Hepatocyte (in vitro differentiated cells): Measurements from ENCODE around the gene GRAP2. TPM values are rescaled to one million over a fixed set of nuclear protein-coding genes. Genes with fewer than 3 reads are reported as not detected.

ENCODE experiments used
- DNase-seq: peaks from one replicate; pipeline ENCODE4 v3.0.0-alpha.2; 2016; ENCODE audit warnings: low spot score
- H2AFZ ChIP-seq: fragments of 200-600 bp; sonication (generic); 2 replicates; pipeline ENCODE4 v1.6.0; 2016; ENCODE audit warnings: antibody characterized with exemption, mild to moderate bottlenecking
- H3K27ac ChIP-seq: fragments of 200-600 bp; sonication (generic); 2 replicates; pipeline ENCODE4 v1.5.1; 2016; ENCODE audit warnings: mild to moderate bottlenecking
- H3K27me3 ChIP-seq: fragments of 200-600 bp; sonication (generic); 2 replicates; pipeline ENCODE4 v1.6.1; 2016
- H3K36me3 ChIP-seq: fragments of 200-600 bp; sonication (generic); replicated peaks from 2 replicates; pipeline ENCODE4 v1.5.1; 2016; ENCODE audit warnings: low read depth; ENCODE audit not compliant: insufficient read depth
- H3K4me1 ChIP-seq: fragments of 200-600 bp; sonication (generic); 2 replicates; pipeline ENCODE4 v1.5.1; 2016; ENCODE audit warnings: mild to moderate bottlenecking, moderate library complexity; ENCODE audit not compliant: insufficient read depth
- H3K4me2 ChIP-seq: fragments of 200-600 bp; sonication (generic); 2 replicates; pipeline ENCODE4 v1.6.0; 2016
- H3K4me3 ChIP-seq: fragments of 200-600 bp; sonication (generic); 2 replicates; pipeline ENCODE4 v1.5.1; 2016; ENCODE audit warnings: mild to moderate bottlenecking
- H3K79me2 ChIP-seq: fragments of 200-600 bp; sonication (generic); 2 replicates; pipeline ENCODE4 v1.6.0; 2017; ENCODE audit warnings: mild to moderate bottlenecking
- H3K9me2 ChIP-seq: fragments of 200-600 bp; sonication (generic); replicated peaks from 2 replicates; pipeline ENCODE4 v1.6.0; 2017; ENCODE audit warnings: mild to moderate bottlenecking; ENCODE audit not compliant: insufficient read depth
- H3K9me3 ChIP-seq: fragments of 200-600 bp; sonication (generic); 2 replicates; pipeline ENCODE4 v1.5.1; 2016; ENCODE audit warnings: low read depth, mild to moderate bottlenecking
- H4K20me1 ChIP-seq: fragments of 200-600 bp; sonication (generic); 2 replicates; pipeline ENCODE4 v1.6.0; 2016; ENCODE audit warnings: mild to moderate bottlenecking; ENCODE audit not compliant: insufficient read depth, poor library complexity, severe bottlenecking
- CTCF ChIP-seq: fragments of 200-600 bp; sonication (generic); IDR thresholded peaks from 2 replicates; pipeline ENCODE4 v1.5.1; 2016; ENCODE audit warnings: antibody characterized with exemption, mild to moderate bottlenecking; ENCODE audit not compliant: poor library complexity
- EZH2 ChIP-seq: fragments of 200-600 bp; sonication (generic); IDR thresholded peaks from 2 replicates; pipeline ENCODE4 v1.6.1; 2016; ENCODE audit warnings: antibody characterized with exemption, mild to moderate bottlenecking, borderline replicate concordance
- EZH2phosphoT487 ChIP-seq: fragments of 200-600 bp; sonication (generic); IDR thresholded peaks from one replicate; pipeline ENCODE4 v1.6.1; 2018; ENCODE audit warnings: antibody characterized with exemption, mild to moderate bottlenecking, low read depth, moderate library complexity; ENCODE audit not compliant: unreplicated experiment, severe bottlenecking
- WGBS: methylation state at CpG from one replicate; pipeline ENCODE4 v1.1.6; 2016; ENCODE audit warnings: low lambda C conversion rate; ENCODE audit errors: missing lambda C conversion rate; 5-methylcytosine and 5-hydroxymethylcytosine counted together
- polyA plus RNA-seq: library from polyadenylated mRNA; unstranded; fragments of >200 nt; fragmentation: Nextera tagmentation; extraction: Ambion mirVana; gene quantifications from 2 replicates; pipeline ENCODE4 v1.2.1, GENCODE V29; 2016
- total RNA-seq: library from RNA; depleted of rRNA; stranded (reverse); fragments of >200 nt; gene quantifications from 2 replicates; pipeline ENCODE4 v1.2.3, GENCODE V29; 2014

The GRAP2 gene
- total and polyA plus RNA-seq, 2 experiments from 2014 or later: 0.51 TPM; not detected in 1

GRCh38 chr22:39936523-39937145 is 35.8 kb downstream of the GRAP2 start:
- Histone ChIP-seq H3K79me2 (no peaks in the 10 kb centered on the region), H3K9me2 (no peaks in the 10 kb centered on the region), H3K27me3 (peaks cover 37% of the 10 kb centered on the region), H3K4me1 (no peaks in the 10 kb centered on the region), H2AFZ (no peak overlapping the region), H3K4me2 (no peak overlapping the region), H3K27ac (no peak overlapping the region), H3K9me3 (no peaks in the 10 kb centered on the region), H3K4me3 (no peak overlapping the region), H3K36me3 (no peaks in the 10 kb centered on the region), H4K20me1 (no peaks in the 10 kb centered on the region)
- WGBS: 82% methylated on average over 6 of the region's 6 CpGs
- TF ChIP-seq EZH2 (no peak), EZH2phosphoT487 (no peak), CTCF (no peak)
- no peak for DNase-seq

GRCh38 chr22:39937906-39938305 is 37.0 kb downstream of the GRAP2 start:
- Histone ChIP-seq H3K27me3 (peaks cover 32% of the 10 kb centered on the region), H3K36me3 (no peaks in the 10 kb centered on the region), H3K9me2 (no peaks in the 10 kb centered on the region), H3K4me3 (no peak overlapping the region), H4K20me1 (no peaks in the 10 kb centered on the region), H3K4me2 (no peak overlapping the region), H3K27ac (no peak overlapping the region), H3K79me2 (no peaks in the 10 kb centered on the region), H3K9me3 (no peaks in the 10 kb centered on the region), H2AFZ (no peak overlapping the region), H3K4me1 (no peaks in the 10 kb centered on the region)
- no peak for TF ChIP-seq EZH2
- no peak for TF ChIP-seq EZH2phosphoT487
- no peak for TF ChIP-seq CTCF
- DNase-seq: no peak
- WGBS: 93% methylated on average over 3 of the region's 3 CpGs

- H3K79me2 ChIP-seq: no peaks in the 10 kb centered on the region
These were observed 37.7 kb downstream of the GRAP2 start for GRCh38 chr22:39938509-39939111.

More at GRCh38 chr22:39938509-39939111, 37.7 kb downstream of the GRAP2 start:
- H3K9me2 ChIP-seq: no peaks in the 10 kb centered on the region
- no peak for TF ChIP-seq CTCF
- TF ChIP-seq EZH2phosphoT487: no peak
- no peak for TF ChIP-seq EZH2
- H3K27me3 ChIP-seq: peaks cover 32% of the 10 kb centered on the region
- H3K4me2 ChIP-seq: no peak overlapping the region
- H4K20me1 ChIP-seq: no peaks in the 10 kb centered on the region
- H3K36me3 ChIP-seq: no peaks in the 10 kb centered on the region
- 80% methylated on average over 13 of the region's 14 CpGs for WGBS
- no peaks in the 10 kb centered on the region for H3K9me3 ChIP-seq
- H3K27ac ChIP-seq: no peak overlapping the region
- H2AFZ ChIP-seq: no peak overlapping the region
- no peak overlapping the region for H3K4me3 ChIP-seq
- H3K4me1 ChIP-seq: no peaks in the 10 kb centered on the region
- no peak for DNase-seq
